COLO668 (cell line): Measurements from ENCODE around the gene PEX14.
"Not testable (repeated sequence)": the region's sequence is repeated elsewhere in the genome, so short reads cannot be mapped to it uniquely, and the experiment has no call there.

Source experiments
- DNase-seq: peaks from one replicate; lab custom pipeline; 2025; ENCODE audit not compliant: unreplicated experiment; lab: John Stamatoyannopoulos, UW

The PEX14 gene

DNA sequence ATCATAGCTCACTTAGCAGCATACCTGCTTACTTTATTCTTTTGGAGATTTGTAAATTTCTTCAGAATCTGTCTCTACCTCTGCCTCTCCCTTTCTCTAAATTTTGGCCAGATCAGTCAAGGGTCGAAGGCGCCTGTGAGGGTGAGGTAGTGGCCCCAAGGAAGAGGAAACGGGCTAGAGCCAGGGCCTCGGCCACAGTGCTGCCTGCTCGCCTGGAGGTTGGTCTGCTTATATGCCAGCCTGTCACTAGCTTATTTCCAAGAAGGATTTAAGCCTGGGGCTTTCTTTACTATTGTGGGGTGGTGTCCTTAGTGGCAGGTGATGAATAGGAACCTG lies 19.6 kb downstream of the PEX14 start:
- DNase-seq, result no peak

- peak; percentile 82 for DNase-seq
Observed at GRCh38 chr1:10494754-10495474, 20.2 kb downstream of the PEX14 start.

GRCh38 chr1:10495475-10495817 lies 20.7 kb downstream of the PEX14 start:
- DNase-seq, result no peak

- no peak for DNase-seq
Observed at GRCh38 chr1:10495952-10496351, 21.2 kb downstream of the PEX14 start.

- no peak for DNase-seq
Observed at GRCh38 chr1:10497109-10497508, 22.4 kb downstream of the PEX14 start.

- DNase-seq, result no peak
Observed at GRCh38 chr1:10498231-10498630, 23.5 kb downstream of the PEX14 start.

DNA sequence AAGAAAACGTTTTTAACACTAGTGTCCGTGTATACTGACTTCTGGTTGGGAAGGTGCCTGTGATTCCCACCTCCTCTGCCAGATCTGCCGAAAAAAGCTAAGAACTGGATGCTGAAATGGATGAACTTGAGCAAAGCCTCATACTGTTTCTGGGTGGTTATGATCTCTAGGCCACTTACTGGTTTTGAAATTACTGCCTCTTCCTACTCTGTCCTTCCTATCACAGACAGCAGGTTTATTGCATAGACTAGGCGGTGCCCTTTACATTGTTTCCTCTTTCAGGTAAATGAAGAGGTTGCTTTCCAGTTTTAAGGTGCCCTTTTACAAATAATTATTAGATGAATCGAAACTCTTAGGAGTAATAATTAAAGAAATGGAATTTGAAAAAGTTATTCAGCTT lies 27.5 kb downstream of the PEX14 start:
- DNase-seq, result no peak

GRCh38 chr1:10504249-10504648 lies 29.5 kb downstream of the PEX14 start:
- no peak for DNase-seq

DNA sequence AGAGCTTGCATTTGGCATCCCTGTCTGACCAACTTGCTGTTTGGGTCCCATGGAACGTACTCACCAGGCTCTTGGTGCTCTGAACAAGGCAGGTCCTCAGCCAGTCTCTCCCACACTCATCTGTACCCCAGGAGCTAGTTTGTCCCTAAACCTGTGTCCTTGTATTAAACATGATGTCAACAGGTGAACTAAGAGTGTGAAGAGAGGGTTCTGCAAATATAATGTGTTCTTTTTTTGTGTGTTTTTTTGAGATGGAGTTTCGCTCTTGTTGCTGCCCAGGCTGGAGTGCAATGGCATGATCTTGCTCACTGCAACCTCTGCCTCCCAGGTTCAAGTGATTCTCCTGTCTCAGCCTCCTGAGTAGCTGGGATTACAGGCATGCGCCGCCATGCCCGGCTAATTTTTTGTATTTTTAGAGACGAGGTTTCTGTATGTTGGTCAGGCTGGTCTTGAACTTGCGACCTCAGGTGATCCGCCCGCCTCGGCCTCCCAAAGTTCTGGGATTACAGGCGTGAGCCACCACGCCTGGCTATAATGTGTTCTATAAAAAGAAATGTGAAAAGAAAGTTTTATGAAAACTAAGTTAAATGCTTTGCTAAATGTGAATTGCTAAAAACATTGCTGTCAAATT lies 31.4 kb downstream of the PEX14 start:
- DNase-seq, result not testable (repeated sequence)

- DNase-seq, result no peak
Observed at GRCh38 chr1:10506677-10507047, 31.9 kb downstream of the PEX14 start.

DNA sequence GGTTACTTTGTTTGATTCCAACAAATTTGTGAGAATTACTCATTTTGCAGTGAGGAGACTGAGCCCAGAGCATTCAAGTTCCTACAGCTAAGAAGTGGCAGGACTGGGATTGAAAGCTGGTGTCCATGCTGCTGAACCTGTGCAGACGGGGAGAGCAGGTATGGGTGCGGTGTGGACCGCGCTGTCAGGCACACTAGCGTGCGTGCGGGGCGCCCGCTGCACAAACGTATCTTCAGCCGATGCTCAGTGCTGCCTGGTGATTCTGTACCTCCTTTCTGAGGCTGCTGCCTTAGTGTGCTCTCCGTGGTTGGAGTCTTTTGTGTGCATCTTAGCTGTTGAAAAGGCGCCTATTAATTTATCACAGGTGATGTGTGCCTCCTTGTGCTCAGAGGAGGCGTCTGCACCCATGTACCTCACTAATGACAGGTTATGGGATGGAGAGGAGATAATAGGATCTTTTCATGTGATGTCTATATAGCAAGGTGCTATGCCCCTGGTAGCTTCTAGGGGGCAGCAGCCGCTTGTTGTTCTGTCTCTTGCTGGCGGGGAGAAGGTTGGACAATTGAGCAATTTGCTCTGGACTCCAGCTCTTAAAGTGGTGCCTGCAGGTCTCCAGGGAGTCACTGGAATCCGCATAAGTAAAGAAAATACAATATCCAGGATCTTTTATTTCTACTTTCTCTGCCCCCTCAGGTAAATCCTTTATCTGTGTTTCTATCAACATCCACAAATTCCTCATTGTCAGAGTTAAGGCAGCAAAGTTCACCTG lies 32.5 kb downstream of the PEX14 start:
- DNase-seq, result peak; percentile 79

DNA sequence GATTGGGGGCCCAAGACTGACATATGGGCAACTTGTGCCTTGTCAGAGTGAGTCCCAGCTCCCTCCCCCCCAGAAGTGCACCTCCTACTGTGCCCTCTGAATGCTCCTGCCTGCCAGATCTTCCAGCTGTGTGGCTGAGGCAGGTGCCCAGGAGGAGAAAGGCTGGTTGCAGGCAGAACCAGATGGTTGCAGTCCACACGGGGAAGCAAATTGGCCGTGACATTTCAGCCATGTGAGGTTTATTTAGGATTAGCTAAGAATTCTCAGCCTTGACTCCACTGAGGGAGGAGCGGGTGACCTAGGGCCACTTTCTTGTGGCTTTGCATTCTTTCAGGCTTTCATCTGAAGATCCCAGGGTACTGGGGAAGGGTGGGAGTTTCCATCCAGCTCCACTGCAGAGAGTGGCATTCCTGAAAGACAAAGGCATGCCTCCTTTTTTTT lies 33.8 kb downstream of the PEX14 start:
- peak; percentile 77 for DNase-seq

DNA sequence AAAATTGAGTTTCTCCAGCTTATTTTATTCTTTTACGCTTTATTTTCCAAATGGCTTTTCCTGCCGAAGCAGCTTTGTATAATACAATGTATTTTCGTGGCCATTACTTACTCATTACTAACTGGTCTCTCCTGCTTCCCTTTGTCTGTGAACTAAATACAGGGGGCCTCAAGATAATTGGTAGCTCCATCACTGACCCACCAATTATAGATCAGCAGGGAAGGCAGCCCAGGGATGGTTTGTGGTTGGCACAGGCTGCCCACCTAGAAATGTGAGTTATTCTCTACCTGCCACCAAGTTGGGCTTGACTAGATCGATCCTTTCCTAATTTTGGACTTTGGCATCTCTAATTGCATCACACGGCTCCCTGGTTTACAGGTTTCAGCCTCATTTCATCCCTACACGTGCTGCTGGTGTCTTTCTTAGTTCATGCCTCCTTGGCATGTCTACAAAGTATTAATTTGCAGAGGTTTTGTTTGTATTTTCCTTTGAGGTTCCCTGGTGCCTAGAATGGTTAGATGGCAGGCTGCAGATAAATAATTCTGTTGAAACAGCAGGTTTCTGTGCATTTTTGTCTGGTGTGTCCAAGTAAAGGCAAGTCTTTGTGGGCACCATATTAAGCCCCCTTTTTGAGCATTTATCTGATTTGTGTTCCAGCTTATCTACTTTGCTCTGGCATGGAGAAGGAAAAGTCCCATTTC lies 35.2 kb downstream of the PEX14 start:
- no peak for DNase-seq

DNA sequence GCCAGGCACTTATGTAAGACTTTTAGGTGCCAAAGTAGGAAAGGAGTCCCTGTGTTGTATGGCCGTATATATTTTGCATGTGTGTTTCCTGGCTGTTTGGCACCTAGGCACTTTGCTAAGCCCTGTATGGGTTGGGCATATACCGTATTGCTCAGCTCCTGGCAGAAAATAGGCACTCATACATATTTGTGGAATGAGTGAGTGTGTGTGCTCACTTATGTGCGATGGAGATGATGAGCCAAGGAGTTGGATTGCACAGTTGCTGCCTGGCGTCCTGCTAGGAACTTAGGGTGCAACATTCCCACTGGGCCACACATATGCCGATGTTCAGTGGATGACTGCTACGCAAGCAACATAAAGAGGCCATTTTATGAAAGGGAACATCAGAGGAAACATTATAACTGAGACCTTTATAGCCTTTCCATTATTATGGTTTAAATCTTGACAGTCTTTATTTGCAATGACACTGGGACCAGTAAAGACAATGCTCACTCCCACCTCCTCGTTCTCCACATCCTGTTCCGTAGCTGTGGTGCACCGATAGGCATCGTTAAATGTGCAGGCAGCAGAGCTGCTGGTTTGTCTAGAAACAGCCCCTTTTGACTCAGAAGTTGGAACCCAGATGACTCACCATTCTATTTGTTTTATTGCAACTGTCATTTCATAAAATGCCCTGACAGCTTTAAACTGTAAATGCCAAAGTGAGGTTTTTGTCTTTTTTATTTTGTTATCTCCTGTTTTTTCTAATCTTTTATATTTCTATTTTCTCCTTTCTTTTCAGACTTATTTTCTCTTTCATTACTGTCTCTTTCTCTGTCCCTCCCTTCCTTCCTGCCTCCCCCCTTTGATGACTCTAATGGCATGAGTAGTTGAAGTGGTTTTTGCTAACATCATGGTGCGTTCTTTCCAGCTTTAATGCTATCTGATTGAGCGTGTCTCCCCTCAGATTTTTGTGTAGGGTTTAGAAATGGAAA lies 36.1 kb downstream of the PEX14 start:
- no peak for DNase-seq

GRCh38 chr1:10511494-10511885 lies 36.7 kb downstream of the PEX14 start:
- DNase-seq, result no peak

DNA sequence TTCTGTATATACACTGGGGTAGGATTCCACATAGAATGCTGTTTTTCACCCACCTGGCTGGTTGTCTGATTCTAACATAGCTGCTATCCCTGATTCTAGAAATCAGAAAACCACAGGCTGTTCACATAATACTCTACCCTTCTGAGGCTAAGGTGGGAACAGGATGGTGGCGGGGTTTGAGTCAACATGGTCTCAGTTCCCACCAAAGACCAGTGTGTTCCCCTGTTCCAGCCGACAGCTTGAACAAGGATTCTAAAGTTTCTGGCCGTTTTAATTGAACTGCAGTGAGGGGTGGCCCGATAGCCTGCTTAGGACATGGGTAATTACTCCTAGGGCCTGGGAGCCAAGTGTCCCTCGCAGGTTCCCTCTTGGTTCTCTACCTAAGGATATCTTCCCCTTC lies 38.4 kb downstream of the PEX14 start:
- no peak for DNase-seq

- peak; percentile 71 for DNase-seq
Observed at GRCh38 chr1:10514490-10515235, 39.9 kb downstream of the PEX14 start.

- no peak for DNase-seq
Observed at GRCh38 chr1:10515301-10515975, 40.7 kb downstream of the PEX14 start.
